Panc1 (cell line): ENCODE data around the gene CEP83.

Experiments
- TF ChIP-seq, protein P1 (sequence below): fragments of 450-650 bp; IDR thresholded peaks from 2 replicates; pipeline ENCODE4 v1.5.1; 2017; ENCODE audit warnings: mild to moderate bottlenecking
- TF ChIP-seq, protein P2 (sequence below), 2 experiments: IDR thresholded peaks; 2 replicates each; pipeline ENCODE4 v1.6.1; 2011 to 2012; ENCODE audit warnings: low read depth in 2 of 2, control low read depth in 1 of 2, low read length in 1 of 2, mild to moderate bottlenecking in 1 of 2, moderate library complexity in 1 of 2; ENCODE audit not compliant: insufficient read depth in 1 of 2

DNA sequence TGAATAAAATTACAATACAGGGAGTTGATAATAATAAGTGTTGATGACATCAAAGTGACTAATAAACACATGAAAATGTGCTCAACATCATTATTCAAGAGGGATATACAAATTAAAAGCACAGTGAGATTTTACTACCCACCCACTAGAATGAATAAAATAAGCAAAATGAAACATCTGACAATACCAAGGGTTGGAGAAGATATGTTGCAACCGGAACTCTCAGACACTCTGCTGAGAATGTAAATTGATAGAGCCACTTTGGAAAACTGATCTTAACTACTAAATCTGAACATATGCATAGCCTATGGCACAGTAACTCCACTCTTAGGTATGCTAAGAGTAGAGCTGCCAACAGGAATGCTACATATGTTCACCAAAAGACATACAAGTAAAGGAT, 44.0 kb upstream of the CEP83 start:
- TF ChIP-seq, protein P1, sequence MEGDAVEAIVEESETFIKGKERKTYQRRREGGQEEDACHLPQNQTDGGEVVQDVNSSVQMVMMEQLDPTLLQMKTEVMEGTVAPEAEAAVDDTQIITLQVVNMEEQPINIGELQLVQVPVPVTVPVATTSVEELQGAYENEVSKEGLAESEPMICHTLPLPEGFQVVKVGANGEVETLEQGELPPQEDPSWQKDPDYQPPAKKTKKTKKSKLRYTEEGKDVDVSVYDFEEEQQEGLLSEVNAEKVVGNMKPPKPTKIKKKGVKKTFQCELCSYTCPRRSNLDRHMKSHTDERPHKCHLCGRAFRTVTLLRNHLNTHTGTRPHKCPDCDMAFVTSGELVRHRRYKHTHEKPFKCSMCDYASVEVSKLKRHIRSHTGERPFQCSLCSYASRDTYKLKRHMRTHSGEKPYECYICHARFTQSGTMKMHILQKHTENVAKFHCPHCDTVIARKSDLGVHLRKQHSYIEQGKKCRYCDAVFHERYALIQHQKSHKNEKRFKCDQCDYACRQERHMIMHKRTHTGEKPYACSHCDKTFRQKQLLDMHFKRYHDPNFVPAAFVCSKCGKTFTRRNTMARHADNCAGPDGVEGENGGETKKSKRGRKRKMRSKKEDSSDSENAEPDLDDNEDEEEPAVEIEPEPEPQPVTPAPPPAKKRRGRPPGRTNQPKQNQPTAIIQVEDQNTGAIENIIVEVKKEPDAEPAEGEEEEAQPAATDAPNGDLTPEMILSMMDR = no peak
- TF ChIP-seq, protein P2, sequence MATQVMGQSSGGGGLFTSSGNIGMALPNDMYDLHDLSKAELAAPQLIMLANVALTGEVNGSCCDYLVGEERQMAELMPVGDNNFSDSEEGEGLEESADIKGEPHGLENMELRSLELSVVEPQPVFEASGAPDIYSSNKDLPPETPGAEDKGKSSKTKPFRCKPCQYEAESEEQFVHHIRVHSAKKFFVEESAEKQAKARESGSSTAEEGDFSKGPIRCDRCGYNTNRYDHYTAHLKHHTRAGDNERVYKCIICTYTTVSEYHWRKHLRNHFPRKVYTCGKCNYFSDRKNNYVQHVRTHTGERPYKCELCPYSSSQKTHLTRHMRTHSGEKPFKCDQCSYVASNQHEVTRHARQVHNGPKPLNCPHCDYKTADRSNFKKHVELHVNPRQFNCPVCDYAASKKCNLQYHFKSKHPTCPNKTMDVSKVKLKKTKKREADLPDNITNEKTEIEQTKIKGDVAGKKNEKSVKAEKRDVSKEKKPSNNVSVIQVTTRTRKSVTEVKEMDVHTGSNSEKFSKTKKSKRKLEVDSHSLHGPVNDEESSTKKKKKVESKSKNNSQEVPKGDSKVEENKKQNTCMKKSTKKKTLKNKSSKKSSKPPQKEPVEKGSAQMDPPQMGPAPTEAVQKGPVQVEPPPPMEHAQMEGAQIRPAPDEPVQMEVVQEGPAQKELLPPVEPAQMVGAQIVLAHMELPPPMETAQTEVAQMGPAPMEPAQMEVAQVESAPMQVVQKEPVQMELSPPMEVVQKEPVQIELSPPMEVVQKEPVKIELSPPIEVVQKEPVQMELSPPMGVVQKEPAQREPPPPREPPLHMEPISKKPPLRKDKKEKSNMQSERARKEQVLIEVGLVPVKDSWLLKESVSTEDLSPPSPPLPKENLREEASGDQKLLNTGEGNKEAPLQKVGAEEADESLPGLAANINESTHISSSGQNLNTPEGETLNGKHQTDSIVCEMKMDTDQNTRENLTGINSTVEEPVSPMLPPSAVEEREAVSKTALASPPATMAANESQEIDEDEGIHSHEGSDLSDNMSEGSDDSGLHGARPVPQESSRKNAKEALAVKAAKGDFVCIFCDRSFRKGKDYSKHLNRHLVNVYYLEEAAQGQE (IDR thresholded peaks at IDR 0.05; ENCODE audit: insufficient read depth in 1 of 2, low read depth in 2 of 2, low read length in 1 of 2) = no peak
